HG03460 (cell line): ENCODE results near the gene UGDH.

Experiments
- ATAC-seq: cut with Tn5 transposase; IDR thresholded peaks from one replicate; pipeline ENCODE4 v1.9.1; 2021; ENCODE audit not compliant: unreplicated experiment

The UGDH gene

DNA sequence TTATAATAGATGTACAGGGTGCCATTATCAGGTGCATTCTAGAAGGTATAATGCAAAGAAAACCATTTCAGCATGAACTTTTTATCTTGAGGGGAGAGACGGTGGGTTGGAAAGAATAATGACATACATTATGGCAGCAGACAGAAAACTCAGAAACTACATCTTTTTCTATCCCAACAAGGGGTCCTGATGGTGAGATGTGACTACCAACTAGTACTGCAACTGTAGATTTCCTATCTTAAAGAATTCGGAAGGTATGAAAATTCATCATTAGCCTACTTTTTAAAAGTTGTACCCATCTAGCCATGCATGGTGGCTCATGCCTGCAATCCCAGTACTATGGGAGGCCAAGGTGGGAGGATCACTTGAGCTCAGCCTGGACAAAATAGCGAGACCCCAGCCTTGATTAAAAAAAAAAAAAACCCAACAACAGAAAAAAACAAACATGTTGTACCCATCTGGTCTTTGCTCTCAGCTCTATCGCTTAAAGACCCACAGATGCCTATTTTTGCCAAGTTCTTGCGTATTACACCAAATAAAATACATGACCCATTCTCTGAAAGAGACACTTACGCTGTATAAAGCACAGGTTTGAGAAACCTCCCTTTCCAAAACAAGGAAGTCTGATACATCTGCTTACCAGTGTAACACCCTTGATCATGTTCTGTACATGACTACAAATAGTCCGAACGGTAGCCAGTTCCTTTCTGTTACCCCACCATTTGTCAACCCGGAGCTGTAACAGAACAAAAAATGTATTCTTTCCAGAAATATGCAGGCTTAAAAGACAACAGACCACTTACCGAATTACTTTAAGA is 70.1 kb downstream of the UGDH start:
- no peak for ATAC-seq

DNA sequence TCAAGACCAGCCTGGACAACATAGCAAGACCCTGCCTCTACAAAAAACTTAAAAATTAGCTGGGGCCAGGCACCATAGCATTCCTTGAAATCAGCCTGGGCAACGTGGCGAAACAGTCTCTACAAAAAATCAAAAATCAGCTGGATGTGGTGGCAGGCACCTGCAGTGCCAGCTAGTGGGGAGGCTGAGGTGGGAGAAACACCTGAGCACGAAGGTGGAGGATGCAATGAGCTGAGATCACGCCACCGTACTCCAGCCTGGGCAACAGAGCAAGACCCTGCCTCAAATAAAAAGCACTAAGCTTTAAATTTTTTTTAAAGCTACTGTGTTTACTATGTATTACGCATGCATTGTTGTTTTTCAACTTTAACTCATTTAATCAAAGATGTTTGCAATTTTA is 71.8 kb downstream of the UGDH start:
- ATAC-seq = no peak

DNA sequence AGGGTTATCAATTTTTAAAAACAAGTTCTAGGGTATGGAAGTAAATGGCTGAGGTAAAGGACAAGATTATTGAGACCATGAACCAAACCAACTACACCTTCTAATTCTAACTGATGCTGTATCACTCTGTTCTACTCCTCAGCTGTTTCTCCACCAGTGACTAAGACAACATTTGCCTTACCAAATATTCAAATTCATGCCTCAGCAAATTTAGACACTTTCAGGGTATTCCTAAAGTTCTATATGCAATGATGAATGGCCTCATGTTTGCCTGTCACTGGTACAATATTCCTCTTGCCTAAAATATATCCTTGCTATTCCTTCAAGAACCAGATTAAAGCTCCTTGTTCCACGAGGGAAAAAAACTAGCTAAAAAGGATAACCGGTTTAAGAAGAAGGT is 73.5 kb downstream of the UGDH start:
- ATAC-seq = no peak

DNA sequence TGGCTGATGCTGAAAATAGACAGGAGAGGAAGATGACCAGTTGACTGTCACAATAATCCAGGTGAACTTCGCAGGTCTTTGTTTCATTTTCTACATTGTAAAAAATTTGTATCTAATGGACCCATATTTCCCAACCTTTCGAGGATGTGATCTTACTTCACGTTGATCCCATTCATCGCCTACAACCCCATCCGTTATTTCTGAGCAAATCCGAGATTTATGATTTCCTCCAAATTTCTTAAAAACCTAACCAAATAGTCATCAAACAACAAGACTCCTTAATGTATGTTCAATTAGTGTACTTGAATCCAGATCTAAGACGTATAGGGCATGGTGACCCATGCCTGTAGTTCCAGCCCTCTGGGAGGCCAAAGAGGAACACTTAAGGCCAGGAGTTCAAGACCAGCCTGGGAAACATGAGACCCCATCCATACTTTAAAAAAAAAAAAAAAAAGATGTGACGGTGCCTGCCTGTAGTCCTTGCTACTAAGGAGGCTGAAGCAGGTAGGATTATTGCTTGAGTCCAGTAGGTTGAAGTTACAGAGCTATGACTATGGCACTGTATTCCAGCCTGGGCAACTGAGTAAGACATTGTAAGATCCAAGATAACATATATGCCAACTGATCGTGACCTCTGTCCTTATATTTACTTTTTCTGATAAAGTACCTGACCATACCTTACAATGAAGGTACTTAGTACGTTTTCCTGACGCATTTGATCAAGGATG is 74.2 kb downstream of the UGDH start:
- no peak for ATAC-seq

DNA sequence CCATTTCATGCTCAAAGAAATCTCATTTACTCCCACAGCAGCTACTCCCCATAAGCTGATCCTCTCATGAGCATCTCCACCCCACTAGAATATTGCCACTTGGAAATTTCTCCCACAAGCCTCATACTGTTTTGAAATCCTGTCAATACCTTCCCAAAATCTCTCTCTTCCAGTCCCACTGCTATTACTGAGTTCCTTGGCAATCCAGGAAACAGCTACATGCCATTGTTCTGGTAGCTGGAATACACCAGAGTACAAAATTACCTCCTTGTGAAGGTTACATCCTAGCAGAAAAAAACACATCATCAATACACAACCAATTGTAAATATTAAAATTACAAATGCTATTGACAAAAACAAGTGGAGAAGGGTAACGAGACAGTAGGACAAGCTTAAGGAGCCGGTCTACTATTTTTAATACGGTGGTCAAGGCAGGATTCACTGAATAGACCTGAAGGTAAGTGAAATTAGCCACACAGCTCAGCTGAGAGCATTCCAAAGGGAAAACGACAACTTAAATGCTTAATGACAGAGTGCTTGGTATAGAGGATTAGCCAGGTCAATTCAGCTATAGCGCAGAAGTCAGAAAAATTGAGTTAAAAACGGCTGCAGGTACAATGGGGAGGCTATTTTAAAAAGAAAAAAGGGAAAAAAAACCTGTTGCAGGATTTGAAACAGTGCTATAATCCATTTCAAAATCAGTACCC is 74.9 kb downstream of the UGDH start:
- ATAC-seq = no peak

DNA sequence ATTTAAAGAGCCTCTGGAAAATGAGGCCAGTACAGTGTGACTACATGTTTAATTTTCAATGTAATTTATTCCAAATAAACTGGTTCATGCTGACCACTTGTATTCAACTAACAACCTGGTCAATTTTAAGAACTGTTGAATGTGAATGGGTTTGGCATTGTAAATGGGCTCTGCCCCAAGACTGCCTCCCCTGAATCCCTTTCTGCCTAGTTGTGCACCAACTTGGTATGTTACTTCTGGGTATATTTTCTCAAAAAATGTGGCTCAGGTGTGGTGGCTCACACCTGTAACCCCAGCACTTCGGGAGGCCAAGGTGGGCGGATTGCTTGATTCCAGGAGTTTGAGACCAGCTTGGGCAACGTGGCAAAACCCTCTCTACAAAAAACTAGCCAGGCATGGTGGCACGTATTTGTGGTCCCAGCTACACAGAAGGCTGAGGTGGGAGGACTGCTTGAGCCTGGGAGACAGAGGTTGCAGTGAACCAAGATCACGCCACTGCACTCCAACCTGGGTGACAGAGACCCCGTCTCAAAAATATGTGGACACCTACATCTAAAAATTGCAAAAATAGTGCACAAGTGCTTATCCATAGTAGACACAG is 75.7 kb downstream of the UGDH start:
- ATAC-seq = no peak

DNA sequence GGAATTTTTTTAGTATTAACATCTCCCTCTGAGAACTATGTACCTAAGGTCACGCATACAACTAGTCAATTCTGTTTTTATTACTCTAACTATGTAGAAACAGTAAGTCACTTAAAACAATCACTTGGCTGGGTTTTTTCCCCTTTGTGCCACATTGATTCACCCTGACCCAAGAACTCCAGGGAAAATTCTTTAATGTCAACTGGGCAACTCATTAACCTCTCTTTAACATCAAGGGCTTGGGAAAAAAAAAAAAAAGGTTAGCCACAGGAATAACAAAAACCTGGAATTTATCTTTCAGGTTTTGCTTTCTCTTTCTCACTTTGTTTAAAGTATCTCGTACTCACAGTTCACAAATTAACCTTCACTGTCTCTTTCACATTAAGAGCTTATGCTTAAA is 76.6 kb downstream of the UGDH start:
- no peak for ATAC-seq
